Activated CD4-positive, alpha-beta T cell treated with anti-CD3 and anti-CD28 coated beads, Interleukin-2, amount 50 U/mL, for 16 hours (primary cell): Measurements from ENCODE around the gene SYTL4.
A peak's percentile ranks its signal among the peaks of the same experiment; 100 is the strongest.
"Not testable (repeated sequence)": the region's sequence is repeated elsewhere in the genome, so short reads cannot be mapped to it uniquely, and the experiment has no call there.

Source experiments
- DNase-seq: peaks from one replicate; pipeline ENCODE4 v3.0.0-alpha.2; 2020

Gene SYTL4

DNA sequence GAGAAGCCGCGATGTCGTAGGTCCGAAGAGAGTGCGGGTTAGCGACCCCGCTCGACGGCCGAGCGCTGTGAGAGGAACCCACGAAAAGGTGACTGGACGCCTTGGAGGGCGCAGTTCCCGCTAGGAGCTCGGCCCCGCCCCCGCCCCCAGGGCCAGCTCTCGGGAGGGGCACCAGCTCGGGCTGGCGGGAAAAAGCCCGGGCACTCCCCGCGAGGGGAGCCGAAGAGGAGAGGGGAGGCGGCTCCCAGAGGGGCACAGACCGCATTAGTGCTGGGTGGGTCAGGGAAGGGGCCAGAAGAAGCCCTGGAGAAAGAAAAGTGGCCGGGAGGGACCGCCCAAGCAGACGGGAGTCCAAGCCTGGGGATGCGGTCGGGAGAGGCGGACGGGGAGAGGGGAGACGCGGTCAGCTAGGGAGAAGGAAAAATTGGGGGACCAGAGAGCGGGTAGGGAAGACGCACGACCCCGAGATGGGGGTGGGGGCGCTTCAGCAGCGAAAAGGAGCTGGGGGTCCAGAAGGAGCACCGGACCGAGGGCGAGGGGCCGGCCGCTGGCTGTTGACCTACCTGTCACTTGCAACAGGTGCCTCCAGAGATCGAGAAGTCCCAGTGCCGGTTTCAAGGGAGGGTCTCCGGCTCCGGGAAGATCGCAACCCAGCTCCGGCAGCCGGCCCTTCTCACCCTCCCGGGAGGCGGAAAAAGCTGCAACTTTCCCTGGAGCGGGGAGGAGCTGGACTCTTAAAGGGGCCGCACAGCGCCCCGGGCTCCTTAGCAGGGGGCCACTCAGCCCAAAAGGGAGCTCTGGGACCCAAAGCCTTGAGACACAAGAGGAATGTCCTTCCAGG lies at the start of gene SYTL4:
Gene SYTL4, minus strand, starts transcription at position 681 of the 841 bp plus-strand sequence. CDS start 30,084 bp downstream, outside the sequence.
- DNase-seq = no peak

DNA sequence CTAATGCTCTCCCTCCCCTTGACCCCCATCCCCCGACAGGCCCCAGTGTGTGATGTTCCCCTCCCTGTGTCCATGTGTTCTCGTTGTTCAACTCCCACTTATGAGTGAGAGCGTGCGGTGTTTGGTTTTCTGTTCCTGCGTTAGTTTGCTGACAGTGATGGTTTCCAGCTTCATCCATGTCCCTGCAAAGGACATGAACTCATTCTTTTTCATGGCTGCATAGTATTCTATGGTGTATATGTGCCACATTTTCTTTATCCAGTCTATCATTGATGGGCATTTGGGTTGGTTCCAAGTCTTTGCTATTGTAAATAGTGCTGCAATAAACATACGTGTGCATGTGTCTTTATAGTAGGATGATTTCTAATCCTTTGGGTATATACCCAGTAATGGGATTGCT lies 37.5 kb upstream of the SYTL4 start:
- not testable (repeated sequence) for DNase-seq

DNA sequence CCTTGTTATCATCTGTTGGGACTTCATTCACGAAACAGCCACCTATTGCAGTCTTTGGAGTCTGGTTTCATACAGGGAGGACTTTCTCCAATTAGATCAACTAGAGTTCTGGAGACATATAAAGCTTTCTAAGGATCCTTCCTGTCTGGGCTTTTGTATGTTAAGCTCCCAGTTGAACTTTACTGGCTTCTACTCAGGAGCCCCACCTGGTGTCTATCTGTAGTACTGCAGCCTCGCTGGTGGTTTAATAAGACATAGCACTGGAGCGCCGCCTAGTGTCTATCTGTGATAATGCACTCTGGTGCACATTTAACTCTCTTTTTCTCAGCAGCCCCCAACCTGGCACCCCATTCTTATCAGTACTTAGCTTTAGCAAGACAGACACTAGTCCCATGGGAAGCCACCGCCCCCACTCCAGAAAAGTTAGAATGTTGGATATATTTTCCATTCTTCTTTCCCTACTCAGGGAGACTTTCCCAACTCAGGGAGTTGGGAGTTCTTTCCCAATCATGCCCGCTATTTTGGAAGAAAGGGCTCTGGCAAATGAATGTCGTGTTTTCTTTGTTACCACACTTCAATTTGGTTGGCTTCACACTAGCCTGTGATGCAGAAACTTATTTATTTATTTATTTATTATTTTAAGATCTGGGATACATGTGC lies 36.9 kb upstream of the SYTL4 start:
- DNase-seq = peak; percentile 89

DNA sequence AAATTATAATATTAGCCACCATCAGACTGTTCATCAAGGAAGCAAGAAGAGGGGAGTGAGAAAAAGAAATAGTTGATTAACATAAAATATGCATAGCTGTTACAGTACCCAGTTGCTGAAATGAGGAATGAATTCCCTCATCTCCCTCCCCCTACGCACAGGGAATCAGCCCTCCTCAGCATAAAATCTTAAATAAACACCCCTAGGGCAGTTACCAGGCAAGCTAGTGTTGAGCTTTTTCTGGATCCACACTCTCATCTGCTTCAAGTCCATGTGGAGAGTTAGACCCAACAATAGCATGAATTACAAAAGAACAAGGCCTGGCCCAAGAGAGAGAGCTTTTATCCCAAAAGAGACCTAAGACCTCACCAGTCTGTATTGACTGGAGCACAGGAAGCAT lies 19.0 kb upstream of the SYTL4 start:
- no peak for DNase-seq

DNA sequence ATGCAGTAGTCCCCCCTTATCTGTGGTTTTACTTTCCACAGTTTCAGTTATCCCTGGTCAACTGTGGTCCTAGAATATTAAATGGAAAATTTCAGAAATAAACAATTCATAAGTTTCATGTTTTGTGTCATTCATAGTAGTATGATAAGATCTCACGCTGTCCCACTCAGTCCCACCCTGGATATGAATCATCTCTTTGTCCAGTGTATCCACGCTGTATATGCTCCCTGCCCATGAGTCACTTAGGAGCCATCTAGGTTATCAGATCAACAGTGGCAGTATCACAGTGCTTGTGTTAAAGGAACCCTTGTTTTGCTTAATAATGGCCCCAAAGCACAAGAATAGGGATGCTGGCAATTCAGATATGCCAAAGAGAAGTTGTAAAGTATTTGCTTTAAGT lies 16.2 kb upstream of the SYTL4 start:
- no peak for DNase-seq

DNA sequence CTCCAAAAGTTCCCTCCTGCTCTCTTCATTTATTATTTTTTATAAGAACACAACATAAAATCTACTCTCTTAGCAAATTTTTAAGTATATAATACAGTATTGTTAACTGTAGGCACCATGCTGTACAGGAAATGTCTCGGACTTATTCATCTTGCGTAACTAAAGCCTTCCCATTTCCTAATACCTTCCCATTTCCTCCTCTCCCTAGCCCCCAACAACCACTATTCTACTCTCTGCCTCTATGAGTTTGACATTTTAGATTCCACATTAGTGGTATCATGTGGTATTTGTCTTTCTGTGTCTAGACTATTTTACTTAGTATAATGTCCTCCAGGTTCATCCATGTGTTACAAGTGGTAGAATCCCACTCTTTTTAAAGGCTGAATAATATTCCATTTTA lies 15.8 kb upstream of the SYTL4 start:
- no peak for DNase-seq

DNA sequence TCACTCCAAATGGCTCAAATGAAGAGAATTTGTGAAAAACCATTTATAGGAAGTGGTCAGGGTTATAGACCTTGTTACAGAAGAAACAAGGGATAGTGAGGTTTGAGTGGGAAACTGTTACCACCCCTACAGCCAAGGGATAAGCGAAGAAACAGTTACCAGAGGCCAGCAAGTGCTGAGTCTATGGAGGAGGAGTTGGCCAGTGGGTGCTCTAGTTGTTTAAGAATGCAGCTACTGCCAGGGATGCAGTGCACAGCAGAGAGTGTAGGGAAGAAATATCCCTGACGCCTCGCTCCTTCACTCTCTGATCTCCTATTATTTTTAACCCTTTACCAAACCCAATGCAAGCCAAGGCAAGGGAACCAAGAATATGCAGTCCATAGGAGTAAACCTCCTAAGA lies 15.2 kb upstream of the SYTL4 start:
- DNase-seq = no peak

DNA sequence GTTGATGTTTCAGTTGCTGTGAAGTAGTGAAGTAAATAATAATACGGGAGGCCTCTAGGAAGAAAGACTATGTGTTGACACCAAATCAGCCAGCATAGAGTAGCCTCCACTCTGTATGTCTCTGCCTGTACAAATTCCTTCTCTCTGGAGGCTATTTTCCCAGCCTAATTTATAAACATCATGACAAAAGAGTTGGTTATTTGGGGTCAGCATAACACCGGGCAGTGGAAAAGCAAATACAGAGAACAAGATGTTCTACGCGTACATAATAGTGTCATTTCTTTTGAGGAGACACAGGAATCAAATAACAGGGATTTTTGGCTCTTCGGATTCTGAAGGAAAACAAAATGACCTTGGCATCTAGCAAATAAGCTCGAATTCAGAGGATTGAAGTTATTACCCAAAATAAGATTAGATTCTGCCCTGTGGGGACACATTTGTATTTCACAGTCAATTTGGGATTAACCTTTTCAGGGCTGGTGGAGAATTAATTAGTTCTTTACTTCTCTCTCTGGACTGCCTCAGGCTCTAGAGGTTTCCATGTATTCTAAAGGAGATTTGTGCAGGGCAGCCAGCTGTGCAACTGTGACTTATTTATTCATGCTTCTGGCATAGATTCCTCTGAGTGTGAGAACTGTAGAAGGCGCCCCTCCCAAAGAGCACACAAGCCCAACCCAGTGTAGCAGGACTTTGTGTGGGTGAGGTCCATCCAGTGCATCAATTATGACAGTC lies 14.1 kb upstream of the SYTL4 start:
- DNase-seq = no peak

DNA sequence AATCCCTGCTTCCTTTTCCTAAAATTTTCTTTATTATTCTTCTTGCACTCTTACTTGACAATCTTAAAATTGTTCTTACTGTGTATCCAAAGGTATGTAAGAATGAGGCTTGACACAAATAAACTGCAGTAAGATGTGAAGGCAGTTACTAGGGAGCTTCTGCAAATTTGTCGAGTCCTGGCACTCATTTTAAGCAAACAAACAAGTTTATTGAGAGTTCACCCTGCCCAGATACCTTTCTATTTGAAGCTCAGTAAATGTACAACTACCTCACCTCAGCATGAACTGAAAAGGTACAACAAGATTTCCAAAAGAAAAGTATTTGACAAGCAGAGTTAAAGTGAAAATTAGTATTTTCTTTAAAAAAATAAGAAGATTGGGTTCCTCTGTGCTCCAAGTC lies 13.3 kb upstream of the SYTL4 start:
- DNase-seq = no peak

DNA sequence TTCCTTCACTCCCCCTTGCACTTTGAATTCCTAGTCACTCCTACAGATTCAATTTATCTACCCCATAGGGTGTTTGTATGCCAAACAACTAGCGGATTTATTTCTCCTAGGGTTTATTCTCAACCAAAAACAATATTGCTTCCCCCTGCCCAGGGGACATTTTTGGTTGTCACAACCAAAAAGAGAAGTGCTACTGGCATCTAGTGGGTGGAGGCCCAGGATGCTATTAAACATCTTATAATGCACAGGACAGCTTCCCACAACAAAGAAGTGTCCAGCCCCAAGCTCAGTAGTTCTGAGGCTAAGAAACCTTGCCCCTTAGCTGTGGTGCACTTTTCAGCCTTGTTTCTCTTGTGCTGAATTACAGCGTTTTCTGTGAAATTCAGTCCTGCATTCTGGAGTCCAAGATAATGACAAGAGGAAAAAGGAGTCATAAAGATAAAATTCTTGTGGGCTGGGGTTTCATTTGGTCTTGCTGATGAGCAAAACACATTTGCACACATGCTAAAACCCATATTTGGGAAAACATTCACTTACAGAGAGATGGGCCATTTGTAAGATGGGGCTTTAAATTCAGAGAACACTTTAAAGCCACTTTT lies 11.2 kb upstream of the SYTL4 start:
- DNase-seq = no peak

DNA sequence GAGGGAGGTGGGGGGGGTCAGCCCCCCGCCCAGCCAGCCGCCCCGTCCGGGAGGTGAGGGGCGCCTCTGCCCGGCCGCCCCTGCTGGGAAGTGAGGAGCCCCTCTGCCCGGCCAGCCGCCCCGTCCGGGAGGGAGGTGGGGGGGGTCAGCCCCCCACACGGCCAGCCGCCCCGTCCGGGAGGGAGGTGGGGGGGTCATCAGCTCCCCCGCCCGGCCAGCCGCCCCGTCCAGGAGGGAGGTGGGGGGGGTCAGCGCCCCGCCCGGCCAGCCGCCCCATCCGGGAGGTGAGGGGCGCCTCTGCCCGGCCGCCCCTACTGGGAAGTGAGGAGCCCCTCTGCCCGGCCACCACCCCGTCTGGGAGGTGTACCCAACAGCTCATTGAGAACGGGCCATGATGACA lies 7.9 kb downstream of the SYTL4 start:
- DNase-seq = not testable (repeated sequence)

DNA sequence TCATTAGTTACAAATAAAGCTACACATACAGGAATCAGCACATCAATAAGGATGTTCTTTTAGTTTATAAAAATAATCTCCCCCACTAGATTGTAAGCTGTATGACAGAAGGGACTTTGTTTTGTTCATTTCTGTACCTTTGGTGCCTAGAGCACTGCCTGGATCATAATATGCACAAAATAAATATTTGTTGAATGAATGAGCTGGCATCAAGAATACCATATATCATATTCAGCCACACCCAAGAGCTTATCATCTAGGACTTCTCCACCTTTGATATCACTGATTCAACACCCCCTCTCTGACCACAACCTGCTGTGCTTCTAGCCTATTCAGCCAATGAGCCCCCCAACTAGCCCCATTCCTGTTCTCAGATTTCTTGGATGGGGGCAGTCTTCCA lies 10.6 kb downstream of the SYTL4 start:
- no peak for DNase-seq

DNA sequence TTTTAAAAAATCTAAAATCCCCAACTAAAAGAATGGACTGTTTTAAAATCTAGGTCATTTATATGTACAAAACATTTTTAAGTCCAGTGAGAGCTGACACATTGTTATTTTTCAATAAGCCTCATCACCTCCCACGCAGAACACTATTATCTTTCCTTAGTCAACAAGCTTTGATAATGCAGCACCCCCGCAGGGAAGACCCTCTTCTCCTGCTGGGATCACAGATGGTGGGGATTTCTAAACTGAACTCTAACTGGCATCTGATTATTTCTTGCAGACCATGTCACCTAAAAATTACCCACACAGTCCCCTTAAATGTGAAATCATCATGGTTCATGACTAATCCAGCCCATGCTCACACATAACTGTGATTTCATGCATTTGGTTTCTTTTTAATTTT lies 11.6 kb downstream of the SYTL4 start:
- DNase-seq = no peak

DNA sequence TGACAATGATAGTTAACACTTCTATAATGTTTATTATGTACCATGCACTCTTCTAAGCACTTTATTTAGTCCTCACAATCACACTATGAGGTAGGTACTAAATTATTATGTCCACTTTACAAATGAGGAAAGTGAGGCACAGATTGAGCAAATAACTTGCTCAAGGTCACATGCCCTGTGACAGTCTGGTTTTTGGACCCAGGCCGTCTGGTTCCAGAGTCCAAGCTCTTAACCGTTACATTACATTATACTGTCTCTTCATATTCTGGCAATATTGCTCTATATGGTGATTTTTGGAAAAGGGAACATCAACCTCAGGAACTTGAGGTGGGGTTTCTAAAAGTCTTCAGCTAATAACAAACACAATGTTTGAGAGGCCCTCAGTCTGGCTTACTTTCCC lies 12.8 kb downstream of the SYTL4 start:
- DNase-seq = no peak

DNA sequence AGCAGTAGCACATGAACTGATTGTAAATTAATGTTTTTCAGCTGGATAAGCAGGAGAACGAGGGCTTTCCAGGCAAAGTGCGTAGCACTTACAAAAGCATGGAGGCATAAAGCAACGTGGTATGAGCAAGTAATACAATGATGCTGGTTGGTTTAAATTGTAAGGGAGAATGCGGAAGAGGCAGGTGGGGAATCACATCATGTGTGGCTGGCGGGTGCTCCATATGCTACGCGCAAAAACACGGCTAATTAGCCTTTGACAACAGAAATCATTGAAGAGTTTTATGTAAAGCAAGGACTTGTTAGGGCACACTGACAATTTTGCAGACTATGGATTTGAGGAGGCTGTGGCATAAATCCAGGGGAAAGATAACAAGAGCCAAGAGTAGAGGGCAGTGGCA lies 14.6 kb downstream of the SYTL4 start:
- DNase-seq = no peak

DNA sequence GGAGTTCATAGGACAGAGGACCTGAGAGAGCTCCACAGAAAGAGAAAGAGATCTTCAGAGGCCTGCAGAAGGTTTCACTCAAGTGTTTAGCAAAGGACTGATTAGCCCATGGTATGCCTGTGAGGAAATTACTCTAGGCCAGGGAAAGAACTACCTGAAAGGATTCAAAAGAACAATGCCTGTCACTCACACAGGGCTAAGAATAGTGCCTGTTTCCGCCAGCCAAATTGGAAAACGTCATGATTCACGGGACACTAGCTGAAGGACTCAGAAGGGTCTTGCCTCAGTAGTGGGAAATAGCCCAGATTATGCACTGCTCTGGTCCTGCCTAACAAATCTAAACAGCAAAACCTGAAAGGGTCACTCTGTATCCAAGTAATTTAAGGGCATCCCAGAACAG lies 21.1 kb downstream of the SYTL4 start:
- DNase-seq = no peak

DNA sequence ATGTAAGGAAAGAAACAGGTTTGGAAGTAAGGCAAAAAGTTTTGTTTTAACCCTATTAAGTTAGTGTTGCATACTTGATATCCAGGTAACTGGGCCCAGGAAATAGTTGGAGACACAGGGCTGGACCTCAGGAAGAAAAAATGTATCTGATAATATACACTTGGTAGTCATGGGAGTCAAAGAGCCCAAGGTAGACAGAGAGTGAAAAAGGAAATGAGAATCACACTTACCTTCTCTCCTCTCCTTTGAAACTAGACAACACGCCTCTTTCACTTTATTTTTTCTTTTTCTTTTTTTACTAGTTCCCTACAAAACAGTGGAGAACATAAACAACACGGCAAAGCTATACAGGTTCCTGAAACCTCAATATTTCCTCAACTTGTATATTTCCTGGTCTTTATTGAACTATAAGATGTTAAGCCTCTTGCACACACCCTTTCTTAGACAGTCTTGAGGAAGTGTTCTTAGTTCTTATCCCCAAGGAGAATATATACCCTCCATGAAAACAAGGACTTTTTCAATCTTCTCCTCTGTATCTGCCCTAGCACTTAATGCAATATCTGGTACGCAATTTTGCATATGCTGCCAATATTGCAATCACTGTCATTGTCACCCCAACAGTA lies 27.2 kb downstream of the SYTL4 start:
- no peak for DNase-seq

DNA sequence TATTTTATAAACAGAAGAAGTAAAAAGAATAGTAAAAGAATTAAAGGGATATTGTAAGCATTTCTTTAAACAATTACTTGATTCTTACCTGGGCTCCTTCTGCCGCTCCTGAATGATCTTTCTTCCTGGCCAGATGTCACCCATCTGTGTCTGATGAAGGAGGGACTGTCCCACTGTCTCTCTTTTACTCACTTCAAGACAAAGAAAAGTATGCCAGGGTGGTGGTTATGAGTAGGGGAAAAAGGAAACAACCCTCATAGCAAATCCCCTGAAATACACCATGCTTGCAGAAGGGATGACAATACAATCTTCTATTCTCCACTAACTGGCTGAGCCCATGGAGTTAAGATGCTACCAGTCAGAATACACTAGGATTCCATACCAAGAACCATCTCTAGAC lies 31.1 kb downstream of the SYTL4 start:
- DNase-seq = no peak

DNA sequence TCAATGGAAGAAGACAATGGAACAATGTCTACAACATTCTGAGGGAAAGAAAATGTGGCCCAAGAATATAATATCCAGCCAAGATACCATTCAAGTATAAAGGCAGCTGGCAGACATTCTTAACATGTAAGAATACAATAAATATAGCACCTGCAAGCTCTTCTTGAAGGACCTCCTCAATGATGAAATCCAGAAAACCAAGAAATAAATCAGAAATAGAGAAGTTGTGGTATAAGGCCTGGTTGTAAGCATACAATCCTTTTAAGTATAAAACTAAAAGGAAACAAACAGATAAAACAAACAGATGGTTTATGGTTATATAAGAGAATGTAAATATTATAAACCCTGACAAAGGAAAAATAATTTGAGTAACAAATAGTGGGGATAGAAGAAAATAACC lies 33.4 kb downstream of the SYTL4 start:
- no peak for DNase-seq

DNA sequence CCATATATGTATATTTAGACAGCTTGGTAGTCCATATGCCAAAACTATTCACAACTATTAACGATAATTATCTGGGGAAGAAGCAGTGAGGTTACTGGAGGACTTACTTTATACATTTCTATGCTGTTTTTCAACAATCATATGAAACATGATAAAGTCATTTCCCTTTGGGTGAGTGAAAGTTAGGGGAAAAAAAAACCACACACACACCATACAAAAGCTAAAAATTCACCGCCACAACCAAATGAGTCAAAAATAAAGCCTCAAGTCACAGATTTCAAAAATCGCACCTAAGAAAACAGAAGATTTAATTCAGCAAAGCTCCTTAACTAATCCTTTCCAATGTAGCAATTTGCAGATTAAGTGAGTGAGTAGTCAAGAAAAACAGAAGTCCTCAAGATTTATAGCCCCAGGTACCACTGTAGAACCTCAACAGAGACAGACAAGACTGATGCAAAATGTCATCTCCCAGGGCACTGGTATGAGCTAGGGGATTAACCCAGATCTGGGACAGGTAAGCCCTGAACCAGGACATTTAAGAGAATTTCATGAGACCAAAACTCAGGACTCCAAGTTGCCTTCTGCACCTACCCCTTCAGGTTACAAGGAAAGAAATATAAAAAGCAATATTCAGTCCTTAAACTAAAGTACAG lies 35.1 kb downstream of the SYTL4 start:
- DNase-seq = no peak

DNA sequence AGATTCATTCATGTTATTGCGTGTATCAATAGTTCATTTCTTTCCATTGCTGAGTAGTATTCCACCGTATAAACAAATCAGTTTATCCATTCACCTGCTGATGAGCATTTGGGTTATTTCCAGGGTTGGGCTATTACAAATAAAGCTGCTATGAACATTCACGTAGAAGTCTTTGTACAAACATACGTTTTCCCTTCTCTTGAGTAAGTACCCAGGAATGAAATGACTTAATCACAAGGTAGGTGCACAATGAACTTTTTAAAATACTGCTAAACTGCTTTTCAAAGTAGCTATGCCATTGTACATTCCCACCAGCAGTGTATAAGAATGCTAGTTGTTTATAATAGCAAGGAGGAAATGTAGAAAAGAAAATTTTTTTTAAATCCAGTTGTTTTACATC lies 35.9 kb downstream of the SYTL4 start:
- no peak for DNase-seq

DNA sequence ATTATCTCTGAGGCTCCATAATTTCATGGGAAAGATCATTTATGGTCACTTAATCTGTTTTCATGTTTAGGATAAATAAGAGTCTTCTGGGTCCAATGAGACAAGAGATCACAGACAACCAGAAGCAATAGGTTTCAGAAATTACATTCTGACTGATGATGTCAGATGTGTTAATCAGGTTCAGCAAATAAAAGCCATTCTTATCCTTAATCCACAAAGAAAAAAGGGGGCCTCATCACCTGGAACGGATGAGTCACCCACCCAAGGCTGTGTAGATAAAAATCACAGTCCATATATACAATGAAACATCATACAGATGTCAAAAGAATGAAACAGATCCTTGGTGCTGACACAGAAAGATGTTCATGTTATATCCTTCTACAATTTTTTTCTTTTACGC lies 36.6 kb downstream of the SYTL4 start:
- DNase-seq = no peak

DNA sequence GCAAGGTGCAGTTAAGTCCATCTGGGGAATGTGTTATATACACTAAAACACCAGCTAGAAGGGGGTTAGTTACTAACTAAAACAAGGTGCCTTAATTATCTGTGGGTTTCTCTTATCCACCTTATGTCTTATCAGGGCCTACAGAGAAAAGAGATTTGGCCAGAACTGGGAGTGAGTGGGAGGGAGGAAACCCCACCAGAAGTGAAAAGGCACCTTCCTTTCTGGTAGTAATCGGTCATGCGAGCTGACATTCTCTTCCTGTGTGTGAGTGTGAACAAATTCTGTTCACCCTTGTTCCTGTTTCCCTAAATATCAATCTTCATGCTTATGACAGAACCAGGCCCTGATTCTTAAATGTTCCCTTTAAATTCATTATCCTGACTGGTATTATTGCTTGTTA lies 44.4 kb downstream of the SYTL4 start:
- no peak for DNase-seq
